Inflammatory macrophage treated with lipopolysaccharide for 4 hours (primary cell): ENCODE data around the gene PLAAT2.
A peak's percentile ranks its signal among the peaks of the same experiment; 100 is the strongest.
"Not testable (repeated sequence)": the region's sequence is repeated elsewhere in the genome, so short reads cannot be mapped to it uniquely, and the experiment has no call there.

ENCODE experiments used
- DNase-seq: peaks from one replicate; pipeline ENCODE4 v3.0.0-alpha.2; 2020

The PLAAT2 gene

DNA sequence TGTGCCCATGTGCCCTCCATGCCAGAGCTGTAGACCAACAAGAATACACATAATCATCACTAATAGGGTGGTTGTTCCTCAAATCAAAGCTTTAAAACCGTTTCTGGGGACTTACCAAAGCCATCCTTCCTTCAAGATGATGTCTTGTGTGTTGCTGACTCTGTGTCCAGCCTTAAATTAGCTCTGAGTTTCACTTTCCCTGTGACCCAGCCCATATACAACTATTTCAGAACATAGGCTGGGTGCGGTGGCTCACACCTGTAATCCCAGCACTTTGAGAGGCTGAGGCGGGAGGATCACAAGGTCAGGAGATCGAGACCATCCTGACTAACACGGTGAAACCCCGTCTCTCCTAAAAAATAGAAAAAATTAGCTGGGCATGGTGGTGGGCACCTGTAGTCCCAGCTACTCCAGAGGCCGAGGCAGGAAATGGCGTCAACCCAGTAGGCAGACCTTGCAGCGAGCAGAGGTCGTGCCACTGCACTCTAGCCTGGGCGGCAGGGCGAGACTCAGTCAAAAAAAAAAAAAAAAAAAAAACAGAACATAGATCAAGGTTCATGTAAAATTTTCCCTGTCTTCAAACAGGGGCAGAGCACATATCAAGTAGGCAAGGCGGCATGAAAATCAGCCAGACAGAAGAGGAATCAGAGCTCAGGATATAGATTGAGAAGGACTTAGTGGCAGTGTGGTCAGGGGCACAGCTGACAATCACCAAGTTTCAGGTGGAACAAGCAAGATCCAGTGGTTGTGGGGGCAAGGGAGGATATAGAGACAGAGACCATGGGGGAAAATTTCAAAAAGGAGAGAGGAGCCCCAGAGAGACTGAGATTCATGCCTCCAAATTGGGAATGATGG lies at the start of gene PLAAT2:
Gene PLAAT2, minus strand, starts transcription at position 179 of the 855 bp plus-strand sequence. Its CDS starts 55 bp downstream, at position 124.
- peak; percentile 16 for DNase-seq

DNA sequence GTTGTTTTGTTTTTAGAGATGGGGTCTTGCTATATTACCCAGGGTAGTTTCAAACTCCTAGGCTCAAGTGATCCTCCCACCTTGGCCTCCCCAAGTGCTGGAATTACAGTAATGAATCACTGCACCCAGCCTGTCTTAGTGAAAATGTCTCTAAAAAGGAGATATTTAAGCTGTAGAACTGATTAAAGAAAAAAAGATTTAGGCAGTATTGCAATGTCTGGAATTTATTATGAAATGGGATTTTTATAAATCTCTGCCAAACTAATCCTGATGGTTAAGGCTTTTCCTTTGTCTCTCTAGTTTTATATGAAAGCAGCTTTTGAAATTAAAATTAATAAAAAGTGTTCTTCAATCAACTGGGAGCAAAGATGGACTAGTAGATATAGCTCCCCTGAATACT lies 49.0 kb upstream of the PLAAT2 start:
- DNase-seq, result no peak

DNA sequence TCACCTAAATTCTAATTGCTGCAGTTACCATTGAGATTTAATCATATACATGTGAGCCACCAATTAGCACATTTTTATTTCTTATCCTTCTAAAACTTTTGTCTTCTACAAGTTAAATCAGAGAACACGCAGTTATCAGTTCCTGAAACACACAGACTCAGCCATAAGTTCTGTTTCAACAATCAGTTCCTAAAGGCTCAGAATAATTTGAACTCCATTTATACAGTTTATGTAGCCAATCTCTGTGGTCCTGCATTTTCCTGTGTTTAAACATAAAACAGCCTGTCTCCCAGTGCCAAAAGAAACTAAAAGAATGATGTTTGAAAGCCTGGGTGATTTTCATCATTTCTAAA lies 48.2 kb upstream of the PLAAT2 start:
- no peak for DNase-seq

DNA sequence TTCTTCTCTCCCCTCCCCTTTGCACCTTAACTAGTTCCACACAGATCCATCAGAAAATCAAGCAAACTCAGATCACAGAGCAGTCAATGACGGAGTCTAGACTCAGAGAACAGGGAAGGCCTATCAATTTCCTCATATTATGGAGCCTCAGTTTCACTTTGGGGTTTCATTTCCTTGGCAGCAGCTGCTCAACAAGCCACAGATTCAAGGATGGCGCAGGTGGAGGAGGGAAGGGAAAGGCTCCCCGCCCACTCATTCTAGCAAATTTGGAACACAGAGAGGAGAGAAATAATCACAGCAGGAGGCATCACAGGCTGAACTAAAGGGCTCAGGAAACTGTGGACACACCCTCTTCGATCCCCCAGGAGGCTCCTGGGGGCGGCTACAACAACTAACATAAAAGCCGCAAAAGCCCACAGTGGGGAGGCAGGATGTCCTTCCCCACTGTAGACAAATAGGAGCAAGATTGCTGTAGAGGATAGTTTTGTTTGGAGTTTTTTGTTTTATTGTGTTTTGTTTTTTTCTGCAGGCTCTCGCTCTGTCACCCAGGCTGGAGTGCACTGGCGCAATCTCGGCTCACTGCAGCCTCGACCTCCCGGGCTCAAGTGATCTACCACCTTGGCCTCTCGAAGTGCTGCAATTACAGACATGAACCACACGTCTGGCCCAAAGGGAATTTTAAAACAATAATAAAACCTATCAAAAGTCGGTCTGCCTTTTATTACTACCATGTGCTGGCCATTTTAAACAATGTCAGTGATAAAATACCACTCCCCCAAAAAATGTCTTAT lies 47.6 kb upstream of the PLAAT2 start:
- DNase-seq, result peak; percentile 75

DNA sequence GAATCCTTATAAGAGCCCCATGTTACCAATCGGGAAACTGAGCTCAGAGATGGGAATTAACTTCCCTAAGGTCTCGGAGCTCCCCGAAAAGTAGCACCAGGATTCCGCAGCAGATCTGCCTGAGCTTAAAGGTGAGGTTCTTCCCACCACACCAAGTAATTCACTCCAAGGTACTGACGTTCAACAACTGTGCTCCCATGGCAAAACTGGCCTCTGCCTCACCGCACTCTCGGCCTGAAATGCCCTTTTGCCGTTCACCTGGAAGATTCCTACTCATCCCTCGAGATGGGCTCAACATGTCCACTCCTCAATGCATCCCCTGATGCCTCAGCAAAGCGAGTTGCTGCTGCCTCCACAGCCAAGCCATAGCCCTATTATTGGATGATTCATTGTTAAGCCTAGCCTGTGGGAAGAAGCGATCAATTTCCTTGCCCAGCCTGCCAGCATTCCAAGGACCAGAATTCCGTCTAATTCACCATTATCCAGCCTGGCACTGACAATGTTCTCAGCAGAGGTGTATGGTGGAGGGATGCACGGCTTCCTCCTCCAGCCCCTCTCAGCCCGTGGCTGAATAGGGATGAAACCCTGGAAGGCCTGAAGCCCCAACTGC lies 46.9 kb upstream of the PLAAT2 start:
- DNase-seq, result no peak

DNA sequence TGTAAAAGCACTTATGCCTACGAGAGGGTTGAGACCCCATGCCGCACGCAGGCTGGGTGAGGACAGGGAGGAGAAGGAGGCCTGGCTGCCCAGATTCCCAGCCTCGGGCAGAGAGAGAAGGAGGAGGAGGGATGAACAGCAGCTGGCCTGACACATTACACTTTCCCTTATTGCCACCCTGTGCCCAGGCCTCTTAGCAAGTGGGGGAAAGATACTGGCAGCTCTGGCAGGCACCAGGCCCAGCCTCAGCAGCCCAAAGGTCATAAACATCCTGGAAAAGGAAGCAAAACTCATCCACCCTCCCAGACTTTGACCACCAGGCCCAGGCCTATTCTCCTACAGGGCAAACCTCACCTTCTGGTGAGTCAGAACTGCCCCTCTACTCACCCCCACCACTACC lies 46.4 kb upstream of the PLAAT2 start:
- DNase-seq, result no peak

DNA sequence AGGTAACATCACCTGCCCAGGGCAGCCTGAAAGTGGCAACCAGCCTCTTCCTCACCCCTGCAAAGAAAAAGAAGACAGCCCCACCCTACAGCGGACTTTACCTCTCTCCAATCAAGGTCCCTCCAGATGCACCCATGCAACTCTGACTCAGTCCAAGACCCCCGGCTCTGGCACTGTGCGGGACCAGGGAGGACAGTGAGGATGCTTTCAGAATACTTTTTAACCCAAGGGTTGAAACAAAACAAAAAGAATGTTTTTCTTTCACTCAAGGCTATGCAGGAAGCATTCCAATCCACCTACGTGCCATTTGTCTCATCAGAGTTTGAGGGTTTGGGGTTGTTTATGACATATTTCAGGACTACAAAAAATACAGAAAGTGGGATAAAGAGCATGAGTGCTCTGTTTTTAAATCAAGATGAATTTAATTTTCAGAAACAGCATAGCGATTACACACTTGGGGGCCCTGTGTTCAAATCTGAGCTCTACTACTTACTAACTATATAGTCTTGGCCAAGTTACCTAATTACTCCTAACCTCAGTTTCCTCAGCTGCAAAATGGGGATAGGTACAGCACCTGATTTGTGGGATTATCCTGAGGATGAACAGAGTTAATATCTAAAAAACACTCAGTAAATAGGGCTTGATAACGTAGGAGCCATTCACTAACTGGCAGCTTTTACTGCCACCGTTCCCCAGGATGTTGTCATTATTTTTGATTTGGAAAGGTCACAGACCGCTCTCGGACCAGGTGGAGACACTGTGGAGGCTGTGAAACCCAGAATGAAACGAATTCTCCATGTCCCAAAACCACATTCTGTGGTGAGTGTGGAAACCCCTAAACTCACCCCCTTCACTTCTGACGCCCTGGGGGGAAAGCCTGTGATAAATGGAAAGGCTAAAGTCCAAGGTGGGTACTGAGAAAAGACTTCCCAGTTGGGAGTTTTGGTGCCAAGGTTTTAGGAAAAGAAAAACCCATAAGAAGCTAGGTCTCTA lies 45.5 kb upstream of the PLAAT2 start:
- no peak for DNase-seq

DNA sequence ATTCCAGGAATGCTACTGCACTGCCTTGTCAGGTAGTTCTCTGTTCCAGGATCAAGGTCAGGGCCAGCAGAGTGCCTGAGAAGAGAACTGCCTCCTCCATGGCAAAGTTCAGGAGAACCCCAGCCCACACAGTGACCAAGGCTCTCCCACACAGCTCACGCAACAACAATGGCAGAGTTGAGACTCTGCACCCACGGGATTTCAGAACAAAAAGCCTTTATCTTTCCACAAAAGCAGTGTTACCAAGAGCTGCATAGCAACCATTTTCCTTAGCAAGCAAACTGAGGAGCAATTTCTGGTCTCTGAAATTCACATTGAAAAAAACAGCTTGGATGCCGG lies 40.0 kb upstream of the PLAAT2 start:
- peak; percentile 52 for DNase-seq

DNA sequence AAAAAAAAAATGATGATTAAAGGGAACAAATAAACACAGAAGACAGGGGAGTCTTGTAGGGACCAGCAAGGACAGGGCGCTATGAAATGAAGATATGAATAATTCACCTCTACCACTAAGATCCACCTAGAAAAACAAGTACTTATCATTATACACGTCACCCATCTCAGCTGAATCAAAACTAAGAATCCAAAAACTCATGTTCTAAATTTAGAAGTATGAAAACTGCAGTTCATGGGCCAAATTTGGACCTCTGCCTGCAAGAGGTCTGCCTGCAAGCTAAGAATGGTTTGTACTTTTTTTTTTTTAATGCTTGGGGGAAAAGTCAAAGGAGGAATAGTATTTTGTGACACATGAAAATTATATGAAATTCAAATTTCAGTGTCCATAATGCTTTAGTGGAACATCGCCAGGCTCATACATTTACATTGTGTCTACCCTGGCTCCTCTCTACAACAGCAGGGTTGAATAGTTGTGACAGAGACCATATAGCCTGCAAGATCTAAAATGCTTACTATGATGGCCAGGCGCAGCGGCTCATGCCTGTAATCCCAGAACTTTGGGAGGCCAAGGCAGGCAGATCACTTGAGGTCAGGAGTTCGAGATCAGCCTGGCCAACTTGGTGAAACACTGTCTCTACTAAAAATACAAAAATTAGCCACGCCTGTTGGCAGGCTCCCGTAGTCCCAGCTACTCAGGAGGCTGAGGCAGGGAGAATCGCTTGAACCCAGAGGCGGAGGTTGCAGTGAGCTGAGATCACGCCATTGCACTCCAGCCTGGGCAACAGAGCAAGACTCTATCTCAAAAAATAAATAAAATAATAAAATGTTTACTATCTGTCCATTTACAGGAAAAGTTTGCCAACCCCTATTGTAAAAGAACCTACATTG lies 39.4 kb upstream of the PLAAT2 start:
- DNase-seq, result not testable (repeated sequence)

DNA sequence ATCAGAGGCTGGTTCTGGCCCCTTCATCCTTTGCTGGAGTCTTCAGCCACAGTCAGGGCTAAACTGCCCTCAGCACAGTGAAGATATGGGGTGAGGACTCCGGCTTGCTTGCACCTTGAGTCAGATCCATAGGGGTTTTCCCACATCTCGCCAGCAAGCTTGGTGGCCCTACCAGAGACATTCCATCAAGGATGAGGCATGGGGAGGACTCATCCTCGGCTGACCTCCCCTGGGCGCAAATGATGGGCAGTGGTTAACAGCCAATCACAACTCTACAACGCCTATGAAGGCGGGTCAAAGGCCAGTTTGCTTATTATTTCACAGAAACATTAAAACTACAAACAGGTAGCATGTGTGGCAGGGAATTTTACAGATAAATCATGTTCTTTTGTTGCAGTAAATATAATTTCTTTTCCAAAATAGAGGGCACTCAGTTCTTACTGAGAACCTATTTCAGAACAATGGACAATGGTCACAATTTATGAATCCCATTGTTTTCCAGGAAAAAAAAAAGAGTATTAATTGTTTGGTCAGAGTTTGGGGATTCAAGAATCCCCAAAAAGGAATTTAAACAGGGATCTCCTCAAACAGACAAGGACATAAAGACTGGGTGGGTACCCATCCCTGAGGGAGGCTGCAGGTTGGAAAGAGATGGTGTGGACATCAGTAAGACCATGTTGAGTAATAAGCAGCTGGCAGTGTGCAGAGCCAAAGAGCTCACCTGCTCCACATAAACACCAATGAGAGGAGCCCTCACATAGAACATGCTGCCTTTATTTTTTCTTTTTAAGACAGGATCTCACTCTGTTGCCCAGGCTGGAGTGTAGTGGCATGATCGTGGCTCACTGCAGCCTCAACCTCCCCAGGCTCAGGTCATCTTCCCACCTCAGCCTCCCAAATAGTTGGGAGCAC lies 36.3 kb upstream of the PLAAT2 start:
- DNase-seq, result no peak

DNA sequence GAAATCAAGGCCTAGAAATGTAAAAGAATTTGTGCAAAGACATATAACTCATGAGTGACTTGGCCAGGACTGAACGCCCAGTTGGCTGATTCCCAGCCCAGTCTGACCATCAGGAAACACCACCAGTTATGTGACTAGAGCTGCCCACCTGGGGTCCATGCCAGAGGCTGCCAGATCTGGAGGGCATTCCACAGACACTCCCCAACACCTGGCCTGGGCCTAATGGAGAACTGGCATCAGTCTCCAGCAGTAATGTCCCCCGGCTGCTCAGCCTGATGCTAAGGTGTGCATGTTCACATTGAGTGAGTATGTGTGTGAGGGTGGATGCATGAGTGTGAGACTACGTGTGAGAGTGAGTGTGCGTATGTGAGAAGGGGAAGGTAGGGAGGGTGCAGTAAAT lies 35.4 kb upstream of the PLAAT2 start:
- DNase-seq, result no peak

DNA sequence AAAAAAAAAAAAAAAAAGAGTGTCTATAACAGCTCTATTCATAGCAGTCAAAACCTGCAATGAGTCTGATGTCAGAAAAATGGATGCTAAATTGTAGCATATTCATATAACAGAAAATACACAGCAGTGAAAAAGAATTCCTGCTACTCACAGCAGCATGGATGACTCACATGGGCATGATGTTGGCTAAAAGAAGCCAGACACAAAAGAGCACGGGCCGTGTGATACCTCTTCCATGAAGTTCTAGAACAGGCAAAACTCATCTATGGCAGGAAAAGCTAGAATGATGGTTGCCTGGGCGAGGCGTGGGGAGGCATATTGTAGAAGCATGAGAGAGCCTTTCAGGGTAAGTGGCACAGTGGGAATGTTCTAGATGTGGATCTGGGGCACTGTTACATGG lies 32.1 kb upstream of the PLAAT2 start:
- peak; percentile 36 for DNase-seq

DNA sequence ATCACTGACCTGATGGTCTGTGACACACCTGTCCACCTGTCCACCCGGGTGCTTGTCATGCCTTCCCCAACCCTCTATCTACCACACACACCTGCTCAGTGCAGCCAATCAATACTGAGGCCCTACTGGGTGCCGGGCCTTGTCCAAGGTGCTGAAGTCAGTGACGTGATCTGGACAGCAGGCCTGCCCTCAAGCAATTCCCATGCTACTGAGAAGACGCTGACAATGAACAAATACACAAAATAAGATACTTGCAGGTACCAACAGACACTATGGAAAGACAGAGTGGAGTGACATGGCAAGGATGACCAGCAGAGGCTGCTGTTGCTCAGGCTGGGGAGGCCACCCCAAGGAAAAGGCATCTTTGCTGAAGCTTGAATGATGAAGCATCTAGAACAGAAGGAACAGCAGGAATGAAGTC lies 29.8 kb upstream of the PLAAT2 start:
- DNase-seq, result peak; percentile 54

DNA sequence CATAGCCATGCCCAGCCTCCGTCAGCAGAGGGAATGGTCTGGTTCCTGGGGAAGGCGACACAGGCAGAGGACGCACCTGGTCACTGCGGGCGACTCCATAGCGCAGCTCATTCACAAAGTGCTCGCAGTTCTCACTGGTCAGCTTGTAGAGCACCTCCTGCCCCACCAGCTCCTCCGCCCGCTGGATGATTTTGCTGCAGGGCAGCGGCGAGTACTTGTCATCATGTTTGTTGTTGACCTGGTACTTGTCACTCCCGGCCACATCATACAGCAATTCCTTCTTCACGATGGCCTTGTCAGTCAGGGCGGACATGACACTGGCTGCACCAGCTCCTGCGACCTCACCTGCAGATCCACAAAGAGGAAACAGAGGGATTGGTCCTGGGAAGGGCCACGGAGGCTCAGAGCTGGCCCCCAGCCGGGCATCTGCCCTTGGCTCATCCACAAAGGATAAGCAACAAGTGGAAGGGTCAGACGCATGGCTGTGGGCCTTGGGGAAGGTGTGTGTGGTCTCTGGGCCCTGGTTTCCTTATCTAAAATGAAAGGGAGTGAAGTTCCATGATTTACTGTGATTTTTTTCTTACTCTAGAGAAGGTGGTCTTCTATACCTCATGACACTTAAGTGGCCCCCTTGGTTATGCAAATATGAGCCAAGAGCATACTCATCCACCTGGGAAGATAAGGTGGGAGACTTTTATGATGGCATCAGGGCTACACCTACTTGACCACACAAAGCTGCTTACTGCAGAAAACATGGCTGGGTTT lies 27.0 kb upstream of the PLAAT2 start:
- DNase-seq, result no peak

DNA sequence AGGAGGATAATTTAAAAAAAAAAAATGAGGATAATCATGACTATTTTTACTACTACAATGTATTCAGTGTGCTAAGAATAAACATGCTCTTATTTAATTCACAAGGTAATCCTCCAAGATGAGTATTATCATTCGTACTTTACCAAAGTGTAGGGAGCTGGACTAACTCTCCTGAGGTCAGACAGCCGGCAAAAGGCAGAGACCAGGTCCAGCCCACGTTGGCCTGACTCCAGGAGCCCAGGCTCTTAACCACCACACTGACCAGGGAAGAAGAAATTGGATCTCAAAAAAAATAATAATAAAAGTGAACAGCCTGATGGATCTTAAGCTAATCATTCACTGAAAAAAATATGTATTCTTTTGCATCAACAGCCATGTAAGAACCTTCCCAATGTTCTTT lies 25.8 kb upstream of the PLAAT2 start:
- no peak for DNase-seq

DNA sequence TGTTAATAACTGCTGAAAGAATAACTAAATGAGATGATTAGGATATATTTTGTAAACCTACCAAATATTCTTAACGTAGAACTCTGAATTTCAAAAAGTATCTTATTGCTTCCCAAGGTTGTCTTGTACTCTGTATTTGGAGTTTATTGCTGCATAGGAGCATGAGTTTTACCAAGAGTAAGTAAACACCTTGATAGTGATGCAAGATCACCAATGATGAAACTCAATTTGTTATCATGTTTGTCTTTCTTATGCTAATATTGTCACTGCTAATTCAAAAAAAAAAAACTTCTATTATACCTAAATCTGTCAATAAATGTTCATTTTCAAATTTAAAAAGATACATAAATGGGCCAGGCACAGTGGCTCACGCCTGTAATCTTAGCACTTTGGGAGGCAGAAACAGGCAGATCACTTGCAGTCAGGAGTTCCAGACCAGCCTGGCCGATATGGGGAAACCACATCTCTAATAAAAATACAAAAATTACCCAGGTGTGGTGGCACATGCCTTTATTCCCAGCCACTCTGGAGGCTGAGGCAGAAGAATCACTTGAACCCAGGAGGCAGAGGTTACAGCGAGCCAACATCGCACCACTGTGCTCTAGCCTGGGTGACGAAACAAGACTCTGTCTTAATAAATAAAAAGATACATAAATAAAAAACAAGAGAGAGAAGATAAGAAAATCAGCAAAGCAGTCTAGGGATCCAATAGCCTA lies 23.4 kb upstream of the PLAAT2 start:
- DNase-seq, result no peak

DNA sequence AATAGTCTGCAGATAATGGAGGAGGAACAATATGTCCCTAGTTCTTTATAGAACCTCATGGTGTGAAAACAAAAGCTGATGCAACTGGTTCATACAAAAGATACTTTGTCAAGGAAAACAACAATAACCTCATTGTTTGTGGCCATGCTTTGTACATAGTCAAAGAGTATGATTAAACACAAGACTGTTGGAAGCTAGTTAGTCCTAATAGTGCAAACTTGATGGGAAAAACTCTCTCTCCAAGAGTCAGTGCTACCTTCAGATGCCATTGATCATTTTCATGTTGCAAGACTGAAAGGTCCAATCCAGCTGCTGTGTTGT lies 20.1 kb upstream of the PLAAT2 start:
- DNase-seq, result no peak

DNA sequence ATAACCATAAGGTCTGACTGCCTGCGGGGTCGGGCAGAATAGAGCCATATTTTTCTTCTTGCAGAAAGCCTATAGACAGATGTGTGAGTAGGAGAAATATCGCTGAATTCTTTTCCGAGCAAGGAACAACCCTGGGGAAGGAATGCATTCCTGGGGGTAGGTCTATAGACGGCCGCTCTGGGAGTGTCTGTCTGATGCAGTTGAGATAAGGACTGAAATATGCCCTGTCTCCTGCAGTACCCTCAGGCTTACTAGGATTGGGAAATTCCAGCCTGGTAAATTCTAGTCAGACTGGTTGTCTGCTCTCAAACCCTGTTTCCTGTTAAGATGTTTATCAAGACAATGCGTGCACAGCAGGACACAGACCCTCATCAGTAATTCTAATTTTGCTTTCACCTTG lies 18.0 kb upstream of the PLAAT2 start:
- DNase-seq, result not testable (repeated sequence)

DNA sequence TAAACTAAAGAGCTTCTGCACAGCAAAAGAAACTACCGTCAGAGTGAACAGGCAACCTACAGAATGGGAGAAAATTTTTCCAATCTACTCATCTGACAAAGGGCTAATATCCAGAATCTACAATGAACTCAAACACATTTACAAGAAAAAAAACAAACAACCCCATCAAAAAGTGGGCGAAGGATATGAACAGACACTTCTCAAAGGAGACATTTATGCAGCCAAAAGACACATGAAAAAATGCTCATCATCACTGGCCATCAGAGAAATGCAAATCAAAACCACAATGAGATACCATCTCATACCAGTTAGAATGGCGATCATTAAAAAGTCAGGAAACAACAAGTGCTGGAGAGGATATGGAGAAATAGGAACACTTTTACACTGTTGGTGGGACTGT lies 15.7 kb upstream of the PLAAT2 start:
- not testable (repeated sequence) for DNase-seq
